HuH-7.5 (cell line): Measurements from ENCODE around the gene ATP5MC2.
"Not testable (repeated sequence)": the region's sequence is repeated elsewhere in the genome, so short reads cannot be mapped to it uniquely, and the experiment has no call there.

Experiments
- DNase-seq: peaks from one replicate; pipeline ENCODE4 v3.0.0; 2011; ENCODE audit warnings: low spot score

Gene ATP5MC2

DNA sequence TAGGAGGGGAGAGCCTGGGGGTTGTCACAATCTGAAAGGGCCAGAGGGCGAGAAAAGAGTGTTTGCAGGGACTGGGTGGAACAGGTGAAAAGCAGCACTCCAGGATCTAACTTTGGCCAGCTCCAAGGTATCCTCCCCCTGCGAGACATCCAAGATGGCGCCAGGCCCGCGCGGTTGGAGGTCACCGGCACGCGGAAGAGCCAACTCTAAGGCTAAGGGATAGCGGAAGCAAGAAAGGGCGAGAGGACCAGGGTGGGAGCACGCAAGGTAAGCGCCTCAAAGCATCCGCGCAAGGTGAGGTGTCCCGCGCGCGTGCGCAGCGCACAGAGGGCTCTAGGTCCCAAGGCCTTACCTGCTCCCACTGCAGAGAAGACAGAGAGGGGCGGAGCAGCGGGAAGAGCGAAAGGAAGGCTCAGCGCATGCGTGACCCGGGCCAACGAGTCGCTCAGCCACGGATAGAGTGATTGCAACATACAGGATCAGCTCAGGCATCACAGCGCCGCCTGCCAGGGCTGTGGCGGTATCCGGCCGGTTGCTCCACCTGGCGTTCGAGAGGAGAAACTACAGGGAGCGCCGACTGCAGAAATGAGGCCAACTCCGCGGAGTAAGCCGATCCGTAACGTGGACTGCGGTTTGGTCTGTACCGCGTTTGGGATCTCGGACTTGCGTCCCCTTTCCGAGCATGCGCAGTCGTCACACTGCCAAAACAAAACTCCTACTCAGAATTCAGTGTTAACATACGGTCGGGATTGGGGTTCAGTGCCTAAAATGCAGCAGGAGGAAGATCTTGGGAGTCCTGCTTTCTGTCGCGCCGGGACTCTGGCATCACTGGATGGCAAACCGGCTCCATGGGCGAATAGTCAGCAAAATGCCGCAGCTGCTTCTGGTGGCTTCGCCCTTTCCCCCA lies at the start of gene ATP5MC2:
ATP5MC2 (minus strand) TSS at position 383 of the 907 bp plus-strand sequence. CDS start 3,469 bp downstream, outside the sequence.
- peak; percentile 88 for DNase-seq

DNA sequence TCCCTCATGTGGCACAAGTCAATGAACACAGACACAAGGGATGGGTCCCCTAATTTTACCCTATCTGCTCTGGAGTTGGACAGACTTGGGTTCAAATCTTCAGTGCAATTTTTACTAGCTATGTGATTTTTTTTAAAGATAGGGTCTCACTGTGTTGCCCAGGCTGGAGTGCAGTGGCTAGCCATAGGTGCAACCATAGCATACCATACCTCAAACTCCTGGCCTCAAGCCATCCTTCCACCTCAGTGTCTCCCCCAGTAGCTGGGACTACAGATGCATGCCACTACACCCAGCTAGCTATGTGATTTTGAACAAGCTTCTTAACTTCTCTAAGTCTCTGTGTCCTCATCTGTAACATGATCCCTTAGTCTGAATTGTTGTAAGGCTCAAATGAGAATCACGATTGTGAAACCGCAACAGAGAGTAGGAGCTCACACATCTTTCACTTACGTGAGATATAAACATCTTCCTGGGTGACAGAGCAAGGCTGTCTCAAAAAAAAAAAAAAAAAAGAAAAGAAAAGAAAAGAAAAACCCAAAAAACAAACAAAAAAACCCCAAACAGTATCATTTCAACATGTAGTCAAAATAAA lies 46.7 kb upstream of the ATP5MC2 start:
- no peak for DNase-seq

DNA sequence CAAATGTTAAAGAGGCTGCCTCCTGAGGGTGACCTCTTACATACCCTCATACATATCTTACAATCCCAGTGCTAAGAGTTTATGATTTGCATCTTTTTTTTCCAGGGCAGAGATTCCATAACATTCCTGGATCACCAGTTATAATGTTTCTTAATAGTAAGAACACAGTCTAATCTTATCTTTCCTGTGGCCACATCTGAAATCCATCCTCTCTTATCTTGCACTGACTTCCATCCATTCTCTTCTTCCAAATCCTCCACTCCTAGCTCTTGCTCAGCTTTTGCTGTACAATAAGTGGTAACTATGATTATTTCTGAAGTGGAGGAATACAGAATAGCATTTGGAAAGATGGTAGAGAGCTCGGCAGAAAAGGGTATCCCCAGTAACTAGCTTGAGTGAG lies 45.1 kb upstream of the ATP5MC2 start:
- DNase-seq = no peak

DNA sequence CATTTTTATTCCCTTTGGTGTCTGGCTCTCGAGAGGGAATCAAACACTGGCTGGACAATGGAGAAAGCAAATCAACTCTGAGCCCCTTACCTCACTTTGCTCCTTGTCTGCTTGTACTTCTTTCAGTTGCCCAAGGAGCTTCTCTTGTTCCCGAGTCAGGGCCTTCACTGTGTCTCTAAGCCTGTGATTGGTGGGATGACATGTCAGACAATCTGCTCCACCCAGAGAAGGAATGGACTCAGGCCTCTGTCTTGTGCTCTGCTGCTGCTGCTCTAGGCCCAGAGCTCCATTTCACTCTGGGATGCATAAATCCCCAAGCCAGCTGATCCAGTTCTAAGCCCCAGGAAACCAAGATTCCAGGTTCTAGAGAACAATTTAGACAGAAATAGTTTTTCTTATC lies 43.8 kb upstream of the ATP5MC2 start:
- DNase-seq = no peak

DNA sequence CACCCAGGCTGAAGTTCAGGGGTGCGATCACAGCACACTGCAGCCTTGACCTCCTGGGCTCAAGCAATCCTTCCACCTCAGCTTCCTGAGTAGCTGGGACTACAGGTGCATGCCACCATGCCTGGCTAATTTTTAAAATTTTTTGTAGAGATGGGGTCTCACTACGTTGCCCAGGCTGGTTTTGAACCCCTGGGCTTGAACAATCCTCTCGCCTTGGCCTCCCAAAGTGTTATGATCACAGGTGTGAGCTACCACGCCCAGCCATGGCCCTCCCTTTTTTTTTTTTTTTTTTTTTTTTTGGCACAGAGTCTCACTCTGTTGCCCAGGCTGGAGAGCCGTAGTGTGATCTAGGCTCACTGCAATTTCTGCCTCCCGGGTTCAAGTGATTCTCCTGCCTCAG lies 42.7 kb upstream of the ATP5MC2 start:
- not testable (repeated sequence) for DNase-seq

DNA sequence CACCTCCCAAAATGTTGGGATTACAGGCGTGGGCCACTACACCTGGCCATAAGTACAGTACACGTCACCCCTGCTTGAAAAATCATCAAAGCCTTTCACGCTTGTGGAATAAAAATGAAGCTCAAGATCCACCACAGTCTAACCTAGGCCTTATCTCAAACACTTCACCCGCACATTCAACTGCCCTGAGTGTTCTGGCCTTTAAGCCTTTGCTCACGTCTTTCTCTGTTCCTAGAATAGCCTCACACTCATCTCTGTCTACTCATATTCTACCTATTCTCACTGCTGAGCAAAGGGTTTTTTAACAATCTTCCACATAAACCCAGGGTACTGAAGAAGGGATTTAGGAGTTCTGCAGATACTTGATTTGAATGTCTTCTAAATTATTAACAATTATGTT lies 41.4 kb upstream of the ATP5MC2 start:
- no peak for DNase-seq

DNA sequence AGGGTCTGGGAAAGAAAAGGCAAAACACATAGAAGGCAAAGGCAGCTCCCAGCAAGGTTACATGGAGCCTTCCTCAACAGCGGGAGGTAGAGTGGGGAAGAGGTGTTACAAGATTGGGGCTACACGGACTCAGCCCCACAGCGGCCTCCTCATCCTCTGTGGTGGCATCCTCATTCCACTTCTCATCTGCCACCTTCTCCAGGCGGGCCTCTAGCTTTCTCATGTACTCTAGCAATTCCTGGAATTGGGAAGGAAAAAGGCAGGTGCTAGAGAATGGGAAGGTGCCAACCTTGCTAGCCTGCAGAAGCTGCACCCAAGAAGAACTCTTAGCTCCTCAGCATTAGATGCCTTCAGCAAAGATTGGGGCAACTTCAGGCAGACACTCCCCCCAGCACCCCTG lies 38.1 kb upstream of the ATP5MC2 start:
- no peak for DNase-seq

DNA sequence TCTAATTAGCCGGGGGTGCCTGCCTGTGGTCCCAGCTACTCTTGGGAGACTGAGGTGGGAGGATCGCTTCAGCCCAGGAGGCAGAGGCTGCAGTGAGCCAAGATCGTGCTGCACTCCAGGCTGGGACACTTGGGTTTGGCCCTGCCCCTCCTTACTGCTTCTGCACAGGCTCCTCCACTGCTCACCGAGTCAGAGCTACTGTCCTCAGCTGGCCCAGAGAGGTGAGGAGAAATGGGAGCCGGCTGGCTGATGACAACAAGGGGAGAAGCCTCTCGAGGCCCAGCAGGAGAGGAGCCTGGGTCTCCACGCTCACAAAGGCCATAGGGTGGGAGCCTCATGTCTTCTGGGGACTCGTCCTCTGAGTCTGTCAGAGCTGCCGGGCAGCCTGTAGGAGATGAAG lies 37.6 kb upstream of the ATP5MC2 start:
- DNase-seq = no peak

DNA sequence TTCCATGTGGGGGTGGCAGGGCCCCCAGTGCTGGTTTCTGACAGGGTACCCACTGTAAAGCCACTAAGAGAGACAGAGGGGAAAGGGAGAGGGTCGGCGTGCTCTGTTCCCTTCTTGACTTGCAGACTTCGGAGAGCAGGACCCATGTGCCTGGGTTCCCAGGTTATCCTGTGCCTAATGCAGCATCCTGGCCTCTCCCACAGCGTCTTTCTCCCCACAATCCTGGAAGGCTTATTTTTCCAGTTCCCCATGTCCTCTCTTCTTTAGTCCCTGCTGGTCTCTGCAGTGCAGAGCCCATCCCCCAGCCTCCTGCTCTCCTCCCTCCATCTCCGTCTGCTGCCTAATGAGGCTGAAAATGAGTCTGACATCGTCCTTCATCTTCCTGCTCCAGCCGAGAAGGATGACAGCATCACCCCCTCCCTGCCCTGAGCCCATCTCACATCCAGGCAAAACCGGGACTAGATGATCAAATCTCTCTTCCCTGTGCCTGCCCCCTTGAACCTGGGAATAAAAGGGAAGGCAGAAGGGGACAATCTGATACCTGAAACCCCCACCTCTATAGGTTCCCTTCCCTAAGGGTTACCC lies 36.3 kb upstream of the ATP5MC2 start:
- no peak for DNase-seq

DNA sequence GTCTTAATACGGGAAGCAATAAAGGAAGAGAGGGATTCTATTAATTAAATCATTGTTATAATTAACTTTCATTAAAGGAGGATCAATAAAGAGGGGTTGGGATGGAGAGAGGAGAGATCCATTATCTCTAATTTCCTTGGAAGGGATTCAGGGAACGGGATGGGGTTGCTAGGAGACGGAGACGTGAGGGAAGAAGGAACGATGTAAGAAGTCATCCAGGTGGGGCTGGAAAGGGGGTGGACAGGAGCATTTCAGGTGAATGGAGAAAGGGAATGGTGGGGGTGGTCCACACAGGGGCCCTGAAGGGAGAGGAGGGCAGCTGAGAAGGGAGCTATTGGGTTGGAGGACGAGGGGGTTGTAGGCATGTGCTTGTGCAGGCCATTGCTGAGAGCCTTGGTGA lies 34.2 kb upstream of the ATP5MC2 start:
- no peak for DNase-seq

DNA sequence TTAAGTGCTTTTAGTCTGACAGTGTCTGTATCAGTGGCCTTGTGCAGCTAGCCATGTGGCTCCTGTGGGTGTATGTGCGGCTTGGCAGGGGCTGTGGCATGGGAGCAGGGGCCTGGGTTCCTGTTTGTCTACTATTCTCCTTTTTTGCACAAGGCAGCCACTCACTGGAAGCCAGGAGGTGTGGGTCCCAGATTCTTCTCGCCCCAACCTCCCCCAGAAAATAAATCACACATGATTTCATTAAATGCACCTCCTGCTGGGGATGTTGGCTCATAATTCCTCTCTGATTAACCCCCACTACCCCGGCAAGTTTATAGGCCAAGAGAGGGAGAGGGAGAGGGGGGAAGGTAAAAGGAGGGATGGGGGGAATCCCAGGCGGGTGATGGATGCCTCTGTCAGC lies 33.8 kb upstream of the ATP5MC2 start:
- no peak for DNase-seq

DNA sequence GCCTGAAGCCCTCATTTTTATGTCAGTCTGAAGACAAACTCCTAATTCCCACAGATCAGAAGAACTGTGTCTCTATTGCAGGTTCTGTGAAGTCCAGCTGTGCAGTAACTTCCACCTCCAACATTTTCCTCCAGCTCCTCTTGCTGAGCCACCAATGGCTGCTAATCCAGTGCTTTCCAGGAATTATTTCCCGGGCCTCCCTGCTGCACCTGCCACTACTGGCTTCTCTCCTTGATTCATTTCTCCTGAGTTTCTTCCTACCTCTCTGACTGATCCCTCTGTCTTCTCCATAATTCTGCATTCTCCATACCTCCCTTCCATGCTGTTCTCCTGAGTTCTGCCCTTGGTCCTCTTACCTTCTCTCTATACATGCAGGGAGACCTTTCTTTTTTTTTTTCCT lies 30.2 kb upstream of the ATP5MC2 start:
- DNase-seq = no peak

DNA sequence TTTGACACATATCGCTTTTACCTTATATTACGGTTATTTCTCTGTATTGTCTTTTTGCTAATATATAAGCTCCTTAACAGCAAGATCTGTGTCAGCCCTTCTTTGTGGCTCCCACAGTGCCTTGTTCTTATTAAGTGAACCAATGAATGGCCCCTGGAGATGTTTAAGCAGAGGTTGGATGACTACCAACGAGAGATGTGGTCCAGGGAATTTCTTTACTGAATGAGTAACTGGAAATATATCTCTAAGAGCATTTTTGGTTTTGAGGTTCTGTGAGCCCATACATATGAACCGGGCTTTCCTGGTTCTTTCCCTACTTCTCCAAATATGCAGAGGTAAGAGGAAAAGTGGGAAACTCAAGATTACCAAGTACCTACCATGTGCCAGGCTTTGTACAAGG lies 27.9 kb upstream of the ATP5MC2 start:
- no peak for DNase-seq

DNA sequence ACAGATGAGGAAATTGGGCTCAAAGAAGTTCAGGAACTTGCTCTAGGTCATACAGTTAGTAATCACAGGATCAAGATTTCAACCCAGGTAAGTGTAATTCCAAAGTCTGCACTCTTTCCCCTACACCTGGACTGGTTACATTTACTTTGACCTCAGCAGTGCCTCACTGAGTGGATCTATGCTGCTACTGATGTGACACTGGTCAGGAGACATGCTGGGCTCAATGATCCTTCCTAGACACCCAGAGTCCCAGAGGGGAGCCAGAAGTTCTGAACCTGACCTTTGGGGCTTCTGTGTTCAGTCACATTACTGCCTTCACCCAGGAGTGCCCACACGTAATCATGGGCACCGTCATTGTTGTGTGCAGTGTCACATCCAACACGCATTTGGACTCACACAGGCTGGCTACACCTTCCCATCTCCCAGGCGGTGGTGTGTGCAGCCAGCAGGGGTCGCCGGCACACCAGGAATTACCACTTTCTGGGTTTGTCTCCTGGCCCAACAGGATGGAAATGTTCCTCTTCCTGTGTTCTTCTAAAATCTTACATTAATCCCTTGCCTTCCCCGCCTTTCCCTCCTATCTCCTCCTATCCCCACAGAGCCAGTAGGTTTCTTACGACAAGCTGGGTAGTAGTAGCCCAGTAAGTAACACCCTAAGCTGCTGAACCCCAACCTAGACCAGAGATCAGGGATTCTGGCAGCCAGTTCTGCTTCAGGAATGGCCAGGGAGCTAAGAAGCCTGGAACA lies 25.8 kb upstream of the ATP5MC2 start:
- peak; percentile 76 for DNase-seq

DNA sequence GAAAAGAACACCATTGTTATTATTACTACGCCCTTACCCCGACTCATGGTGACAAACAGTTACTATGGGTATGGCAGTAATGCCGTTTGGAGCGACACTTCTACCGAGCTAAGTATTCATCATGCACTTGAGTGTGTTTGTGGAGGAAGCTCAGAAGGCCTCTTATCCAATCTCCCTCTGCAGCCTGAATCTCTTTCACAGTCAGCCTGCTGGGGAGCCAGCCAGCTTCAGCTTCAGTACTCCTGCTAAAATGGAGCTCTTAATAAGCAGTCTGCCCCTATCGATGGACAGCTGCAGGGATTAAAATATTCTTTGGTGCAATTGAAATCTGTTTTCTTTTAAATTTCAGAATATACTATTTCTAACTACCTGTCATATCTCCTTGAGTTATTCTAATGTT lies 24.7 kb upstream of the ATP5MC2 start:
- no peak for DNase-seq

DNA sequence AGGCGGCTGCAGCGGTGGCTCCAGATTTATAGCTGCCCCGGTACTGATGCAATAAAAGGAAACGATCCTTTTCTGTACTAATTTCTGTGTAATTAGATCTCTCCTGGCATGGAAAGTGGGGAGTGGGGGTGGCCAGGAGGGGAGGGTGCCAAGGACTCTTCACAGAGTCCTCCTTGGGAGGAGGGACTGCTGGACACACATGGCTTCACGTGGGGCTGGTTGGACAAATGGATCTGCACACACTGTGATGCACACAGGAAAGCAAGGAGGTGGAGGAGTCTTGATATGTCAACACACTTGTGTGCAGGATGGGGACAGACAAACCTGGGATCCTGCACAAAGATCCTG lies 23.8 kb upstream of the ATP5MC2 start:
- DNase-seq = no peak

DNA sequence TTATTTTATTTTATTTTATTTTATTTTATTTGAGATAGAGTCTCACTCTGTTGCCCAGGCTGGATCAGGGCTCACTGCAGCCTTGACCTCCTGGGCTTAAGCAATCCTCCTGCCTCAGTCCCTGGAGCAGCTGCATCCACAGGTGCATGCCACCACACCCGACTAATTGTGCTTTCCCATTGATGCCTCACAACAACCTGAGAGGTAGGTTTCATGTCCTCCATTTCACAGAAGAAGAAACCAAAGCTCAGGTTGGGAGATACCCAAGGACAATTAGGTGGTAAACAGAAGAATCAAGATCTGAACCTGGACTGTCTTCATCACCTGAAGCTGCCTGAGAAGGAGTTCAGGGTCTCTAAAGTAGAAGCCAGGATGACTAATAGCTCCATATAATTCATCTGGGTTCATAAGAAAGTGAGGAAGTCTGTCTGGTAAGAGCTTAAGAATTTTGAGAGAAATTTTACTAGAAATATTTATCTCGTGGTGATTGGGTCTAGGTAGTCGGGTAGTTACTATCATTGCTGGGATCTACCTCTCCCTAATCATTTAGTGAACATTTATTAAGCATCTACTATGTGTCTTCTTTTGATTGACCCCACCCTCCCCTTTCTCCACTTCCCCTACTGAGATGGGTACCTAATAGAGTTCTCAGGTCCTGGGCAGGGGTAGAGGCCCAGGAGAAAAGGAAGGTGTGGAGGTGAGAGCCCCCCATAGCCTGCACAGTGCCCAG lies 23.2 kb upstream of the ATP5MC2 start:
- DNase-seq = no peak

DNA sequence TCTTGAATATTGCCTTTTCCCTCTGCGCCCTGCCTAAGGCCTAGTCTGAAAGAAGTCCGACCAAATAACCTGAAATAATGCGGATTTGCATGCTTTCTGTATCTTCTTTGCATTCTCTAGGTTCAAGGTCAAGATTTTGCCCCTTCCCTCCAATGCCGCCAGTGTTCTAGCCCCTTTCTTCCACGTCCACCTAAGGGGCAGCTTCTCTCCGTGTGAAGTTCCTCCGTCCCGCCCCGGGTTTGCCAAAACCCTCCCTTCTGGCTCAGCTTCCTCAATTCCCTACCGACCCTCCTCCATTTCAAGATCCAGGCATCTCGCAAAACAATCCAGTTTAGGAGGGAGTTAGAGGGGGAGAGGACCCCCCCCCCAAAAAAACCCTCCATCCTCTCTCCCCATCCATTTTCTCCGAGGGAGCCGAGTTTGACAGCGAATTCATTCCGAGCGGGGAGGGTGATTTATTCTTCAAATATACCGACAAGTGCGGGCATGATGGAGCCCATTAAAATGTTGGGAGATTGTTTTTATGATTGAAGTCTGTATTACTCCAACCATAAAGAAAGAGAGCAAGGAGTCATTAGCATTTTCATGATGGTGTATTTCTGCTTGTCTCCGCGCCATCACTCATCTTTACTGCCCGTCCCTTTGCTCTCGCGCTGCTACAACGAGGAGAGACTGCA lies 20.9 kb upstream of the ATP5MC2 start:
- no peak for DNase-seq

DNA sequence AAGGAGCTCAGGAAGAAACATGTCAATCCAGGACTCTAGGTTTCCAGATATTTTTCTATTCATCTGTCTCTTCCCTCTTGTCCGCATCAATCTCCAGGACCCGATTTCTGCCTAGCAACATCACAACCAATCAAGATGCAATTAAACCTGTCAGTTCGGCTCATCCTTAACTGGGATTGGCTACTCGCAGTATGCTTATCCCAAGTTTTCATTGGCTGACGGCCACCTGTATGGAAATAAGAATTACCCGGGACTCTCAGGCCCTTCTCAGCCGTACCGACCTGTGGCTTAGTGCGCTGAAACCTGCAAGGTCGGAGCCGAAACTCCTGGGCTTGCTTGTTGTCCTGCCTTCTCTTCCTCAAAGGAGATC lies 20.4 kb upstream of the ATP5MC2 start:
- DNase-seq = peak; percentile 97

DNA sequence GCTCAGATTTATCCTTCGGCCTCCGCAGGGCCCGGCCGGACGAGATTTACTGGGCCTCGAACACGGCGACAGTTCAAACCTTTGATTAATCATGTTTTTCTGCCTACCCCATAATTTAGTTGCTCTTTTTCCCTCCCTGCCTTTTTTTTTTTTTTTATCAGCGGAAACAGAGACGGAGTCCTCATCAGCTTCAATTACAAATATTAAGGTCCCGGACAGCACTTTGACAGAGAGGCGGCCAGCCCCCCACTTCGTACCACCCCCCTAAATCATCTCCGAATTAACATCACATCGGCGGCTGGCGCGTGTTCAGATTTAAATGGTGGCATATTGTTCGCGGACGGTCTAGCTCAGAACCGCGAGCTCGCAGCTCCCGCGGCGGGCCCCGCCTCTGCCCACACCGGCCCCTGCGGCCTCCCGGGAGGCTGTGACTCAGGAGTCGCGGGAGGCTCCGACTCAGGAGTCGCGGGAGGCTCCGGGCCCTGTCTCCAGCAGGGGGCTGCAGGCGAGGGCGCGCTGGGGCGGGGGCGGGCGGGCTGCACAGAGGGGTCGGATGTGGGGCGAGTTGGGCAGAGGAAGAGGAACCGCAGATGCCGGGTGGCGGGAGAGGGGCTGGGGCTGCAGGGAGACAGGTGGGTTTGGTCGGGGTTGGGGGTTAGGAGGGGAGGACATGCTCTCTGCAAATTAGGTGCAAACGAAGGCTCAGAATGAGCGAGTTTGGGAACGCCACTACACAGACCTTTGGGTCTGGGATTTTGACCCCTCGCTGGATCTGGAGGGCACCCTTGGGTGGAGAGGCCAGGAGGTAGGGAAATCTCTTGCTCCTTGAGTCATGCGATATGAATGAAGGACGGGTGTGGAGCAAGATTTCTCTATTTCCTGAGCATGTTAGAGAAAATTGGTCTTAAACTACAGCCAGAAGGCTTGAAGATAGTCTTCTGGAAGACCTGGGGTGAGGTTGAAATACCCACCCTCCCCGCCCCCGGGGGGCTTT lies 19.6 kb upstream of the ATP5MC2 start:
- DNase-seq = peak; percentile 42
